Sigmoid colon (tissue), 7 donors: ENCODE measurements around the gene ARF1. TPM values are rescaled to one million over a fixed set of nuclear protein-coding genes. Genes with fewer than 3 reads are reported as not detected.
"Not testable (repeated sequence)": the region's sequence is repeated elsewhere in the genome, so short reads cannot be mapped to it uniquely, and the experiment has no call there.

Source experiments
- DNase-seq: peaks from one replicate; pipeline ENCODE4 v3.0.0-alpha.2; 2019
- H3K27ac ChIP-seq, 4 donors: fragments of 200-600 bp; sonication (generic); one replicate each; pipeline ENCODE4 v1.5.1; 2016 to 2019; ENCODE audit warnings: mild to moderate bottlenecking in 1 of 4
- H3K27me3 ChIP-seq, 3 donors: fragments of 200-600 bp; sonication (generic); one replicate each; pipeline ENCODE4 v1.5.1; 2019; ENCODE audit warnings: mild to moderate bottlenecking in 1 of 3
- H3K36me3 ChIP-seq, 4 donors: fragments of 200-600 bp; sonication (generic); one replicate each; pipeline ENCODE4 v1.5.1; 2016 to 2019
- H3K4me1 ChIP-seq, 4 donors: fragments of 200-600 bp; sonication (generic); one replicate each; pipeline ENCODE4 v1.5.1; 2017 to 2019
- H3K4me3 ChIP-seq, 4 donors: fragments of 200-600 bp; sonication (generic); one replicate each; pipeline ENCODE4 v1.5.1; 2017 to 2019; ENCODE audit warnings: mild to moderate bottlenecking in 2 of 4, moderate library complexity in 1 of 4
- H3K9me3 ChIP-seq, 4 donors: fragments of 200-600 bp in 3 of 4; sonication (generic) in 3 of 4; one replicate each; pipeline versions ENCODE4 v1.5.1 to v1.6.1; 2013 to 2019
- EP300 ChIP-seq, 4 donors: sonication (generic); formaldehyde crosslinking; IDR thresholded peaks; one replicate each; pipeline ENCODE4 v1.6.1; 2017; ENCODE audit warnings: antibody characterized with exemption in 4 of 4
- POLR2A ChIP-seq, 2 donors: fragments of 450-650 bp; IDR thresholded peaks; one replicate each; pipeline ENCODE4 v1.6.1; 2016; ENCODE audit warnings: antibody characterized with exemption in 2 of 2, mild to moderate bottlenecking in 2 of 2, moderate library complexity in 2 of 2
- POLR2AphosphoS5 ChIP-seq, 4 donors: sonication (generic); formaldehyde crosslinking; IDR thresholded peaks; one replicate each; pipeline ENCODE4 v1.6.1; 2017; ENCODE audit warnings: antibody characterized with exemption in 4 of 4
- WGBS, 2 donors: extraction: QIAGEN DNeasy Blood & Tissue Kit; methylation state at CpG; one replicate each; pipeline ENCODE4 v1.1.7; 2013; 5-methylcytosine and 5-hydroxymethylcytosine counted together
- intact Hi-C: fragments of 100-400 bp; cut with DNase I; formaldehyde crosslinking; loops from one replicate; pipeline ENCODE4 v1.15.1; 2023
- polyA plus RNA-seq, 3 donors: library from polyadenylated mRNA; stranded (reverse); fragments of 200-250 nt; gene quantifications; one replicate each; pipeline ENCODE4 v1.2.3, GENCODE V29; 2013
- total RNA-seq, 4 donors: library from RNA; depleted of rRNA; stranded (reverse); fragments of >200 nt; gene quantifications; one replicate each; pipeline ENCODE4 v1.1.0, GENCODE V29; 2016
- TF ChIP-seq, protein P1 (sequence below), 4 experiments: fragments of 450-650 bp in 3 of 4; fragments of 200-600 bp in 1 of 4; IDR thresholded peaks; one replicate each; pipeline ENCODE4 v1.5.1; 2016 to 2019; ENCODE audit warnings: antibody characterized with exemption in 4 of 4, mild to moderate bottlenecking in 3 of 4, moderate library complexity in 2 of 4
- donor health status: healthy with polysubstance abuse.
- donor health status: Bipolar disorder and iron deficiency.
- donor health status: healthy.

ARF1 gene
- total and polyA plus RNA-seq, 7 donors = 212 to 482 (median 250) TPM

DNA sequence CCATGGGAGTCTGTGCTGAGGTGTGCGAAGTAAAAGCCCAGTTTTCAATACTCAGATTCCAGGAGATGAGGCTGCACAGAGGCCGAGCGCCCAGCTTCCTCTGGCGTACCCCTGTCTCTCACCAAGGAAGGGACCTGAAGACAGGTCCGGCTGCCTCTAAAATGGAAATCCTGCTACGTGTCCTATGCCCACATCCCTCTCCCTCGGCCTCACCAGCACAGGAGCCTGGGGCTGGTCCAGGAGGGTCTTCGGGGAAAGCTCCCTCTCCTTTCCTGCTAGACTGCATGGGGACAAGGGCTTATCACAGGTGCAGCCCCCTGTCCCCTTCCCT is 26.2 kb downstream of the ARF1 start:
- 2 to 3% methylated on average over 8 of the region's 8 CpGs for WGBS, 2 donors
- no peak for DNase-seq
- Histone ChIP-seq H3K4me1 (peaks cover 0 to 40% (median 33%) of the 10 kb centered on the region in 4 donors), H3K27ac (peak overlapping the region; percentile 89 to 97 (median 96)), H3K27me3 (no peaks in the 10 kb centered on the region), H3K9me3 (no peaks in the 10 kb centered on the region), H3K36me3 (peaks cover 0 to 25% (median 12%) of the 10 kb centered on the region in 4 donors), H3K4me3 (peak overlapping the region; percentile 72 to 98 (median 88))
- intact Hi-C loops = loop anchor here (2.0 kb wide), 1 partner anchor 30 kb away; no protein-coding TSS in a partner anchor
- TF ChIP-seq, protein P1, sequence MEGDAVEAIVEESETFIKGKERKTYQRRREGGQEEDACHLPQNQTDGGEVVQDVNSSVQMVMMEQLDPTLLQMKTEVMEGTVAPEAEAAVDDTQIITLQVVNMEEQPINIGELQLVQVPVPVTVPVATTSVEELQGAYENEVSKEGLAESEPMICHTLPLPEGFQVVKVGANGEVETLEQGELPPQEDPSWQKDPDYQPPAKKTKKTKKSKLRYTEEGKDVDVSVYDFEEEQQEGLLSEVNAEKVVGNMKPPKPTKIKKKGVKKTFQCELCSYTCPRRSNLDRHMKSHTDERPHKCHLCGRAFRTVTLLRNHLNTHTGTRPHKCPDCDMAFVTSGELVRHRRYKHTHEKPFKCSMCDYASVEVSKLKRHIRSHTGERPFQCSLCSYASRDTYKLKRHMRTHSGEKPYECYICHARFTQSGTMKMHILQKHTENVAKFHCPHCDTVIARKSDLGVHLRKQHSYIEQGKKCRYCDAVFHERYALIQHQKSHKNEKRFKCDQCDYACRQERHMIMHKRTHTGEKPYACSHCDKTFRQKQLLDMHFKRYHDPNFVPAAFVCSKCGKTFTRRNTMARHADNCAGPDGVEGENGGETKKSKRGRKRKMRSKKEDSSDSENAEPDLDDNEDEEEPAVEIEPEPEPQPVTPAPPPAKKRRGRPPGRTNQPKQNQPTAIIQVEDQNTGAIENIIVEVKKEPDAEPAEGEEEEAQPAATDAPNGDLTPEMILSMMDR (IDR thresholded peaks at IDR 0.05) = no peak
- no peak for TF ChIP-seq EP300 (IDR thresholded peaks at IDR 0.05)
- no peak for TF ChIP-seq POLR2A (IDR thresholded peaks at IDR 0.05)
- TF ChIP-seq POLR2AphosphoS5 (IDR thresholded peaks at IDR 0.05) = no peak

GRCh38 chr1:228109073-228109961 is 26.8 kb downstream of the ARF1 start, which contains the start of gene MRPL55:
Gene MRPL55, minus strand, starts transcription at chr1:228109299. Its CDS starts 1,039 bp downstream, at chr1:228108260.
- peak within 1 kb of the TSS; percentile 72 to 98 (median 88) for H3K4me3 ChIP-seq
- peaks cover 0 to 25% (median 12%) of the 10 kb centered on the region in 4 donors for H3K36me3 ChIP-seq
- no peaks in the 10 kb centered on the region for H3K9me3 ChIP-seq
- intact Hi-C loops = loop anchor here (2.0 kb wide), 1 partner anchor 29 kb away; no protein-coding TSS in a partner anchor
- WGBS, 2 donors = 1% methylated on average over 66 of the region's 66 CpGs
- H3K27me3 ChIP-seq = no peaks in the 10 kb centered on the region
- peak; percentile 99 for DNase-seq
- H3K4me1 ChIP-seq = peaks cover 0 to 34% (median 27%) of the 10 kb centered on the region in 4 donors
- TF ChIP-seq POLR2A (IDR thresholded peaks at IDR 0.05) (peak; percentile 95 to 96), EP300 (IDR thresholded peaks at IDR 0.05) (peak in 1 of 4 donors; percentile 72), POLR2AphosphoS5 (IDR thresholded peaks at IDR 0.05) (peak; percentile 100)
- TF ChIP-seq, protein P1 (IDR thresholded peaks at IDR 0.05) = no peak
- H3K27ac ChIP-seq = peak within 1 kb of the TSS; percentile 89 to 97 (median 96)

GRCh38 chr1:228109962-228110488 is 27.5 kb downstream of the ARF1 start:
- H3K4me1 ChIP-seq = peaks cover 0 to 27% (median 23%) of the 10 kb centered on the region in 4 donors
- H3K9me3 ChIP-seq = no peaks in the 10 kb centered on the region
- H3K27ac ChIP-seq = peak overlapping the region; percentile 89 to 97 (median 96)
- peaks cover 0 to 25% (median 12%) of the 10 kb centered on the region in 4 donors for H3K36me3 ChIP-seq
- intact Hi-C loops = loop anchor here (2.0 kb wide), 1 partner anchor 29 kb away; no protein-coding TSS in a partner anchor
- no peaks in the 10 kb centered on the region for H3K27me3 ChIP-seq
- 29 to 36% methylated on average over 15 of the region's 15 CpGs for WGBS, 2 donors
- DNase-seq = no peak
- TF ChIP-seq, protein P1 (IDR thresholded peaks at IDR 0.05) = no peak
- TF ChIP-seq POLR2A (IDR thresholded peaks at IDR 0.05) (no peak), EP300 (IDR thresholded peaks at IDR 0.05) (no peak), POLR2AphosphoS5 (IDR thresholded peaks at IDR 0.05) (no peak)
- H3K4me3 ChIP-seq = peak overlapping the region; percentile 72 to 98 (median 88)

DNA sequence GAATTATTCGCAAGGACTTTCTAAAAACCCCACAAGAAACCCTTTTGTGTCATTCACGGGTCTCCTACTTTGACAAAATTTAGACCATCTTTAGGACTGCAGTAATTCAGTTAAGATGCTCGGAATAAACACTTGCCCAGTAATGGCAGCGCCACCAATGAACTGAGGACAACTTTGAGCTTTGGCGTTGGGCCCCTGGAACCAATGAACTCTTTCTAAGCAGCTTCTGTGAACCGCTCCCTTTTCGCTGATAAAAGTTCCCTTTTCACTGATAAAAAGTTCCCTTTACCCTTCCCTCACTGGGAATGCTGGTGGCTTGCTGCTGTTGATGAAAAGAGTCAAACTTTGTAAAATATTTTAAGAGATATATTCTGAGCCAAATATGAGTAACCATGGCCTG is 28.0 kb downstream of the ARF1 start:
- TF ChIP-seq EP300 (IDR thresholded peaks at IDR 0.05) (no peak), POLR2A (IDR thresholded peaks at IDR 0.05) (no peak), POLR2AphosphoS5 (IDR thresholded peaks at IDR 0.05) (no peak)
- TF ChIP-seq, protein P1 (IDR thresholded peaks at IDR 0.05) = no peak
- WGBS, 2 donors = 92 to 93% methylated on average over 7 of the region's 7 CpGs
- H3K27ac ChIP-seq = peak overlapping the region in 3 of 4 donors; percentile 89 to 97 (median 96)

DNA sequence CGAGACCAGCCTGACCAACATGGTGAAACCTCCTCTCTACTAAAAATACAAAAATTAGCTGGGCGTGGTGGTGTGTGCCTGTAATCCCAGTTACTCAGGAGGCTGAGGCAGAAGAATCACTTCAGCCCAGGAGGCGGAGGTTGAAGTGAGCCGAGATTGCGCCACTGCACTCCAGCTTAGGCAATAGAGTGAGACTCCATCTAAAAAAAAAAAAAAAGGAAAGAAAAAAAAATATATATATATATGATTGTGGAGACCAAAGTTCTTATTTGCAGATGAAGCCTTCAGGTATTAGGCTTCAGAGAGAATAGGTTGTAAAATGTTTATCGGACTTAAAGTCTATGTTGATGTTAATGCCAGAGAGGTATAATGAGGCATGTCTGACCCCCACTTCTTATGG is 28.8 kb downstream of the ARF1 start:
- WGBS, 2 donors = 81 to 88% methylated on average over 6 of the region's 6 CpGs
- peaks cover 0 to 16% (median 9%) of the 10 kb centered on the region in 4 donors for H3K36me3 ChIP-seq
- H3K27ac ChIP-seq, H3K4me3 ChIP-seq, intact Hi-C loops, H3K9me3 ChIP-seq, DNase-seq, H3K27me3 ChIP-seq: not testable (repeated sequence)
- H3K4me1 ChIP-seq = peaks cover 0 to 27% (median 23%) of the 10 kb centered on the region in 4 donors

More for the DNA sequence above, 28.0 kb downstream of the ARF1 start:
- peaks cover 0 to 24% (median 12%) of the 10 kb centered on the region in 4 donors for H3K36me3 ChIP-seq
- H3K27me3 ChIP-seq = no peaks in the 10 kb centered on the region
- H3K9me3 ChIP-seq = no peaks in the 10 kb centered on the region
- H3K4me1 ChIP-seq = peaks cover 0 to 27% (median 23%) of the 10 kb centered on the region in 4 donors
- DNase-seq = no peak
- intact Hi-C loops = no loop called here
- H3K4me3 ChIP-seq = peak overlapping the region in 1 of 4 donors; percentile 94
